GM10248 (cell line): Measurements from ENCODE around the gene ZNF574.

Source experiments
- CTCF ChIA-PET: fragments of 300-600 bp; sonication (Branson Sonifier 250); formaldehyde crosslinking; extraction: SDS; loops from one replicate; lab custom pipeline; 2021; ENCODE audit warnings: antibody characterized with exemption; lab: Yijun Ruan, JAX
- POLR2A ChIA-PET: fragments of 350-650 bp; sonication (Branson Sonifier 250); formaldehyde crosslinking; extraction: SDS; loops from one replicate; lab custom pipeline; 2020; ENCODE audit warnings: antibody characterized with exemption; lab: Yijun Ruan, JAX
- DNase-seq: peaks from one replicate; pipeline ENCODE4 v3.0.0; 2012; ENCODE audit errors: extremely low spot score
- CTCF ChIP-seq: IDR thresholded peaks from 2 replicates; pipeline ENCODE4 v1.5.1; 2012; ENCODE audit warnings: mild to moderate bottlenecking, low read depth; ENCODE audit errors: extremely low read depth, missing control alignments, control extremely low read depth

ZNF574 gene

GRCh38 chr19:42111811-42112210 is 35.8 kb downstream of the ZNF574 start:
- DNase-seq = no peak

GRCh38 chr19:42113641-42114348 is 37.8 kb downstream of the ZNF574 start:
- peak; percentile 62 for DNase-seq
- TF ChIP-seq CTCF = no peak
- CTCF ChIA-PET = interaction anchor here (0.6 to 4.5 kb wide), 14 partner anchors 10 to 306 kb away, joined by 3 to 34 read pairs (median 4); partner anchors contain the start of gene POU2F2
- POLR2A ChIA-PET = interaction anchor here (1.1 to 1.3 kb wide), 2 partner anchors 85 to 130 kb away, joined by 3 read pairs; no protein-coding TSS in a partner anchor

More at GRCh38 chr19:42111811-42112210, 35.8 kb downstream of the ZNF574 start:
- POLR2A ChIA-PET = no interaction called here
- CTCF ChIA-PET = interaction anchor here (0.9 to 5.1 kb wide), 9 partner anchors 12 to 132 kb away, joined by 3 to 66 read pairs (median 5); partner anchors contain the start of gene POU2F2
- no peak for TF ChIP-seq CTCF

- ChIA-PET CTCF (interaction anchor here (0.6 to 4.5 kb wide), 13 partner anchors 9 to 306 kb away, joined by 3 to 34 read pairs (median 4); partner anchors contain the start of gene POU2F2), POLR2A (interaction anchor here (0.5 to 1.3 kb wide), 5 partner anchors 11 to 363 kb away, joined by 3 to 6 read pairs (median 3); no protein-coding TSS in a partner anchor)
- TF ChIP-seq CTCF = no peak
- DNase-seq = peak; percentile 72
Observed at GRCh38 chr19:42114412-42114811, 38.4 kb downstream of the ZNF574 start.

GRCh38 chr19:42115219-42115618 is 39.3 kb downstream of the ZNF574 start:
- no peak for TF ChIP-seq CTCF
- ChIA-PET POLR2A (no interaction called here), CTCF (interaction anchor here (0.8 to 4.5 kb wide), 10 partner anchors 8 to 285 kb away, joined by 3 to 34 read pairs (median 5); partner anchors contain the start of gene POU2F2)
- DNase-seq = no peak

- CTCF ChIA-PET = interaction anchor here (0.8 to 4.5 kb wide), 11 partner anchors 8 to 285 kb away, joined by 3 to 34 read pairs (median 5); partner anchors contain the start of gene POU2F2
- no peak for TF ChIP-seq CTCF
Observed at GRCh38 chr19:42115705-42116104, 39.7 kb downstream of the ZNF574 start.

GRCh38 chr19:42116308-42117075 is 40.5 kb downstream of the ZNF574 start:
- ChIA-PET CTCF (interaction anchor here (1.0 to 4.5 kb wide), 9 partner anchors 8 to 284 kb away, joined by 3 to 34 read pairs (median 6); partner anchors contain the start of gene POU2F2), POLR2A (no interaction called here)
- no peak for TF ChIP-seq CTCF
- DNase-seq = no peak

More at GRCh38 chr19:42115705-42116104, 39.7 kb downstream of the ZNF574 start:
- no peak for DNase-seq
- POLR2A ChIA-PET = no interaction called here
